HT1080 (cell line): Measurements from ENCODE around the gene CHD3. TPM values are rescaled to one million over a fixed set of nuclear protein-coding genes. Genes with fewer than 3 reads are reported as not detected.
A peak's percentile ranks its signal among the peaks of the same experiment; 100 is the strongest.

ENCODE experiments used
- small RNA-seq: library from RNA; depleted of rRNA; stranded (forward); fragments of <200 nt; gene quantifications from one replicate; pipeline ENCODE3, GENCODE V24; 2014
- total RNA-seq: library from RNA; depleted of rRNA; stranded (reverse); fragments of >200 nt; shearing (Covaris generic); gene quantifications from 2 replicates; pipeline ENCODE4 v1.2.3, GENCODE V29; 2014; rRNA removed

CHD3 gene
- total RNA-seq, 1 experiment from 2014 or later, result 84.7 TPM

Small RNAs within 50 kb of the gene (small RNA-seq; reads per million reads assigned to genes)
- gene SCARNA21, result 20.6 reads per million, percentile 93 among the genes with 10 or more reads in this experiment

Other genes starting within 250 kb of the CHD3 start
- not detected in 2 replicates for gene ATP1B2, start 237.9 kb upstream of the CHD3 start, total RNA-seq
- gene TP53, start 201.3 kb upstream of the CHD3 start, total RNA-seq, result 29.5 and 47.7 TPM in 2 replicates
- gene WRAP53, start 200.3 kb upstream of the CHD3 start, total RNA-seq, result 25.2 and 29.2 TPM in 2 replicates
- gene EFNB3, start 183.6 kb upstream of the CHD3 start, total RNA-seq, result 5.7 and 7.7 TPM in 2 replicates
- gene DNAH2, start 171.0 kb upstream of the CHD3 start, total RNA-seq, result not detected in 2 replicates
- gene KDM6B, start 54.6 kb upstream of the CHD3 start, total RNA-seq, result 0.27 and 0.87 TPM in 2 replicates
- gene TMEM88, start 33.7 kb upstream of the CHD3 start, total RNA-seq, result 0.88 TPM in 1 of 2 replicates, not detected in the other
- 98.2 and 168 TPM in 2 replicates for gene NAA38, start 31.2 kb upstream of the CHD3 start, total RNA-seq
- gene CYB5D1, start 30.8 kb upstream of the CHD3 start, total RNA-seq, result 4.8 and 6.4 TPM in 2 replicates
- 0.90 and 2.3 TPM in 2 replicates for gene RNF227, start 27.5 kb downstream of the CHD3 start, total RNA-seq
- 1.8 and 3.5 TPM in 2 replicates for gene KCNAB3, start 41.1 kb downstream of the CHD3 start, total RNA-seq
- gene TRAPPC1, start 43.2 kb downstream of the CHD3 start, total RNA-seq, result 34.9 and 71.5 TPM in 2 replicates
- gene CNTROB, start 43.4 kb downstream of the CHD3 start, total RNA-seq, result 18.8 and 28.7 TPM in 2 replicates
- gene GUCY2D, start 113.8 kb downstream of the CHD3 start, total RNA-seq, result not detected in 2 replicates
- gene ALOX15B, start 150.3 kb downstream of the CHD3 start, total RNA-seq, result not detected in 2 replicates
- gene ALOX12B, start 198.9 kb downstream of the CHD3 start, total RNA-seq, result 0.51 TPM in 1 of 2 replicates, not detected in the other
- gene ALOXE3, start 229.7 kb downstream of the CHD3 start, total RNA-seq, result 0.60 and 1.0 TPM in 2 replicates
- 0.43 and 1.8 TPM in 2 replicates for gene HES7, start 235.3 kb downstream of the CHD3 start, total RNA-seq